Measurements from ENCODE around the gene HSPE1. TPM values are rescaled to one million over a fixed set of nuclear protein-coding genes. Genes with fewer than 3 reads are reported as not detected.

HSPE1 gene
- total and polyA plus RNA-seq, 12 donors = 113 to 4,257 (median 299) TPM

GRCh38 chr2:197486175-197486574 lies 14.0 kb upstream of the HSPE1 start:
- Histone ChIP-seq H3K27me3 (no peaks in the 10 kb centered on the region), H3K36me3 (replicated peaks in 1 of 2) (peaks cover 0 to 56% of the 10 kb centered on the region in 2 donors)
- intact Hi-C loops (cut with DNase I) = no loop called here

GRCh38 chr2:197487385-197487784 lies 12.8 kb upstream of the HSPE1 start:
- WGBS, 4 donors = 77 to 88% (median 85%) methylated on average over 3 to 4 of the region's 4 CpGs
- TF ChIP-seq CTCF (IDR thresholded peaks at IDR 0.05) (no peak), POLR2A (IDR thresholded peaks at IDR 0.05) (no peak)
- no peak overlapping the region for H3K4me3 ChIP-seq
- intact Hi-C loops (cut with DNase I) = no loop called here
- no peak for DNase-seq
- peak overlapping the region in 1 of 5 donors; percentile 32 for H3K27ac ChIP-seq
- no peaks in the 10 kb centered on the region for H3K27me3 ChIP-seq
- H3K9me3 ChIP-seq (replicated peaks in 1 of 3) = peaks cover 0 to 11% (median 0%) of the 10 kb centered on the region in 3 donors
- peaks cover 0 to 68% of the 10 kb centered on the region in 2 donors for H3K36me3 ChIP-seq (replicated peaks in 1 of 2)
- peaks cover 0 to 4% of the 10 kb centered on the region in 2 donors for H3K4me1 ChIP-seq (replicated peaks in 1 of 2)

More at GRCh38 chr2:197486175-197486574, 14.0 kb upstream of the HSPE1 start:
- WGBS, 4 donors = 89 to 99% (median 93%) methylated on average over 2 of the region's 2 CpGs
- no peak for DNase-seq
- H3K27ac ChIP-seq = no peak overlapping the region
- no peaks in the 10 kb centered on the region for H3K4me1 ChIP-seq (replicated peaks in 1 of 2)
- no peak overlapping the region for H3K4me3 ChIP-seq
- no peak for TF ChIP-seq POLR2A (IDR thresholded peaks at IDR 0.05)
- TF ChIP-seq CTCF (IDR thresholded peaks at IDR 0.05) = no peak
- peaks cover 0 to 11% (median 0%) of the 10 kb centered on the region in 3 donors for H3K9me3 ChIP-seq (replicated peaks in 1 of 3)

GRCh38 chr2:197495433-197496134 lies 4.6 kb upstream of the HSPE1 start:
- TF ChIP-seq CTCF (IDR thresholded peaks at IDR 0.05) (no peak), POLR2A (IDR thresholded peaks at IDR 0.05) (no peak)
- H3K27ac ChIP-seq = peak overlapping the region in 1 of 5 donors; percentile 99
- peaks cover 0 to 71% of the 10 kb centered on the region in 2 donors for H3K36me3 ChIP-seq (replicated peaks in 1 of 2)
- intact Hi-C loops (cut with DNase I) = no loop called here
- H3K27me3 ChIP-seq = no peaks in the 10 kb centered on the region
- no peak for DNase-seq
- H3K4me3 ChIP-seq = no peak overlapping the region
- H3K9me3 ChIP-seq (replicated peaks in 1 of 3) = no peaks in the 10 kb centered on the region
- WGBS, 4 donors = 68 to 72% (median 70%) methylated on average over 2 of the region's 2 CpGs
- peaks cover 21 to 45% of the 10 kb centered on the region in 2 donors for H3K4me1 ChIP-seq (replicated peaks in 1 of 2)

GRCh38 chr2:197496695-197497094 lies 3.5 kb upstream of the HSPE1 start:
- no peak for DNase-seq
- intact Hi-C loops (cut with DNase I) = no loop called here
- Histone ChIP-seq H3K27ac (peak overlapping the region in 3 of 5 donors; percentile 12 to 99 (median 98)), H3K9me3 (replicated peaks in 1 of 3) (no peaks in the 10 kb centered on the region), H3K4me1 (replicated peaks in 1 of 2) (peaks cover 29 to 50% of the 10 kb centered on the region in 2 donors), H3K36me3 (replicated peaks in 1 of 2) (peaks cover 0 to 60% of the 10 kb centered on the region in 2 donors), H3K27me3 (no peaks in the 10 kb centered on the region), H3K4me3 (no peak overlapping the region)
- no peak for TF ChIP-seq CTCF (IDR thresholded peaks at IDR 0.05)
- TF ChIP-seq POLR2A (IDR thresholded peaks at IDR 0.05) = no peak
